ENCODE results near the gene ANXA2.
A peak's percentile ranks its signal among the peaks of the same experiment; 100 is the strongest.

ANXA2 gene

DNA sequence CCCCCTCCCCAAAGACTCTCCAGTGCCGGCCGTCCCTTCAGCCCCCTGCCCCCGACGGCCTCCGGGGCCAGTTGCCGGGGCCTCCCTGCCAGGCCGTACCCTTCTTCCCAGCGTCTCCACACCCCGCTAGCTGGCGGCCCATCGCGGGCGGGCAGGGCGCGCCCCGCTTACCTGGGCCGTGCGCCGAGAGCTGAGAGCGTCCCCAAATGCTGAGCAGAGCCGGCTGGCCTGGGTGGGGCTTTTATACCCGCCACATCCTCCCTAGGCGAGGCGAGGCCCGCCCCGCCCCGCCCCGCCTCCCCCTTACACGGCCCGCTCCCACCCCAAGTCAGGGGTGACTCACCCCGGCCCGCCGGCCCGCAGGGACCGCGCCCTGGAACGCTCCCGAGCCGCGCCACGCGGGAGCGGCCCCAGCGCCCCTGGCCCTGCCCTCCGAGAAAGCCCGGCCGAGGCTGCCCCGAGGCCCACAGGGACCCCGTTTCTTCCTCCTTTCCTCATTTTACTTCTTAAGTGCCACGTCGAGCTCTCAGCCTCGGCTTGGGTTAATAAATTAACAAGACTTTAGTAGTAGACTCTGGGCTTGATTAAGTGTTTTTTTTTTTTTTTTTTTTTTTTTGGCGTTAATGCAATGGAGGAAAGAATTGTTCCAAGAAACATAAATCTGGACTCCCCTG is at the start of gene ANXA2:
TSS of gene ANXA2 (minus strand) at position 215 of the 674 bp plus-strand sequence. CDS start 11,911 bp downstream, outside the sequence.
- peak; percentile 83 to 89 for DNase-seq
- TF ChIP-seq GATA1 (IDR thresholded peaks at IDR 0.05; ENCODE audit: low read depth, low read length) (no peak), POLR2A (IDR thresholded peaks at IDR 0.05; ENCODE audit: low read length) (peak; percentile 4)

DNA sequence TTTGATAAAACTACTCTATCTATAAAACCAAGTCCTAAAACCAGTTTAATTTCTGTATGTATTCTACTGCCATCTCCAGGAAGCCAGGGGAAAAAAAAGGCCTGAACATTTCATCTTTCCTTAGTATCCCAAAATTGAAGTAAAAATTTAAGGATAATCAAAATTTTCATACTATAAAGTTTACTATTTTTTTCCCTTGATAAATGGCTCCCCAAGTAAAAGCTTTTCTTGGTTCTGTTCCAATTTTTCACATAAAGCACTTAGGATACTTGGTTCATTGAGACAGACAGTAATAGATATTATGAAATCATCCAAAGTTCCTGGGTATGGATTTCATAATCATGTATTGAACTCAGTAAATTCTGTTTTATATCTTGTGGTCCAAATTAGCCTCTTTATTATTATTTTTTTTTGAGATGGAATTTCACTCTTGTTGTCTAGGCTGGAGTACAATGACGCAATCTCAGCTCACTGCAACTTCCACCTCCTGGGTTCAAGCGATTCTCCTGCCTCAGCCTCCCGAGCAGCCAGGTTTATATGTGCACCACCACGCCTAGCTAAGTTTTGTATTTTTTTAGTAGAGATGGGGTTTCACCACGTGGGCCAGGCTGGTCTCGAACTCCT is 46.6 kb upstream of the ANXA2 start:
- no peak for TF ChIP-seq GATA1 (IDR thresholded peaks at IDR 0.05; ENCODE audit: low read depth, low read length)
- no peak for DNase-seq

DNA sequence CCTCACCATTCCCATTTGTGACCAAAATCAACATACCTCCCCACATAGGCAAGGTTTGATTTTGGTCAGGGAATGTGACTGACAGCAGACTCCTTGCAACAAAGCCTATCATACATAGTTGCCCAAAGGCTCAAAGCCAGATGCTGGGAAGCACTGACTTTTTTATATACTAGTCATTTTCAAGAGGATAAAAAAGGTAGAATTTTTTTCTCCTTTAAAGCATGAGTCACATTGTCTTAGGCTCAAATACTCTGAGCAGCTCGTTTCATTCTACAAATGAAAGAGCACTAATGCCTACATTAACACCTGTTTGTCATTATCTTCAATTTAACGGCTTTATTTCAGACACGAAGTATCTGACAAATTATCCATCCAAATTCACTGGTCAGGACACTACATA is 45.0 kb upstream of the ANXA2 start:
- no peak for DNase-seq
- TF ChIP-seq POLR2A (IDR thresholded peaks at IDR 0.05; ENCODE audit: low read length) (no peak), GATA1 (IDR thresholded peaks at IDR 0.05; ENCODE audit: low read depth, low read length) (no peak)

DNA sequence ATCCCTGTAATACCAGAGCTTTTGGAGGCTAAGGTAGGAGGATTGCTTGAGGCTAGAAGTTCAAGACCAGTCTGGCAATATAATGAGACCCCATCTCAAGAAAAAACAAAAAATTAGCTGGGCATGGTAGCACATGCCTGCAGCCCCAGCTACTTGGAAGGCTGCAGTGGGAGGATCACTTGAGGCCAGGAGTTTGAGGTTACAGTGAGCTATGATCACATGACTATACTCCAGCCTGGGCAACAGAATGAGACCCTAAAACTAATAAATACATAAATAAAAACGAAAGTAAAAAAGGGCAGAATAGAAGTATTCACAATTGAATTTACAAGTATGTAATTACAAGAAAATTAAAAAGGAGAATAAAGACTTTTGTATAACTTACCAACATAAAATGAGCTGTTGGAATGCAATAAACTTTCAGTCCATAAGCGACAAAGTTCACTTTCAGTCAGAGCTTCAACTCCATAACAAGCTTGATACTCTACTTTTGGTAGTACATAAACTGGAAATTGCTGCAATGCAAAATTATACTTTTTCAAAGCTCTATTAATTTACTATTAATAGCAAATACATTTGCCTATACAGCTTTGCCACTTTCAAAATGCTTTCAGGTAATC is 44.4 kb upstream of the ANXA2 start:
- TF ChIP-seq POLR2A (IDR thresholded peaks at IDR 0.05; ENCODE audit: low read length) (no peak), GATA1 (IDR thresholded peaks at IDR 0.05; ENCODE audit: low read depth, low read length) (no peak)
- DNase-seq, result no peak

DNA sequence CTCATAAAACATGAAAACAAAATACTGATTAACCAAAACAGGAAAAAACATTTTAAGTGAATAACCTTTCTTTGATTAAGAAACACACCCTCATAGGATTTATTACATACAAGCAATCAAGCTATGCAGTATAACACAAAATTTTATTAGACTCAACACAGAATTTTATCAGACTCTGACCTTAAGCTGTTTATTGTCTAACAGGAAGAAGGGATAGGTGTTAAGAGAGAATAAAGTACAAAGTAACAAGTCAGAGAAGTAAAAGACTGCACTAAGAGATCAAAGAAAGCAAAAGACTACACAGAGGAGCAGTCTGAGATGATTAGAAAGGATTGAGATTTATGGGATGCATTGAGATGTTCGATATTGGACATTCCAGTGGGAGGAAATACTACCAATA is 43.5 kb upstream of the ANXA2 start:
- no peak for TF ChIP-seq GATA1 (IDR thresholded peaks at IDR 0.05; ENCODE audit: low read depth, low read length)
- no peak for TF ChIP-seq POLR2A (IDR thresholded peaks at IDR 0.05; ENCODE audit: low read length)
- DNase-seq, result no peak

DNA sequence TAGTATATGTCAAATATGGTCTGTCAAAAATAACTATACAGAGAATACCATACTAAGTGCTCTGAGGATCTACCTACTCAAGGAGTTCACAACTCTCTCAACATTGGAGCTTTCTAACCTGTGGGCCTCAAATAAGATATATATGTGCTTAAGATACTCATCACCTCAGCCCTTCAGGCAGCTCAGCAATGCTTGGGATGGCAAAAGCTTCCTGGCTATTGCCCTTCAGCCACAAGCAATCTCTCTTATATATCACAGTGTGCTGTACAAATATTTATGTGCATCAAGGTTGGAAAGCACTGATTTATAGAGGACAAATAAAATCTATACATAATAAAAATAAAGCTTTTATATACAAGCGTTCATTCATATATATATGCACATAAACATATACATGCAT is 40.9 kb upstream of the ANXA2 start:
- no peak for DNase-seq
- TF ChIP-seq POLR2A (IDR thresholded peaks at IDR 0.05; ENCODE audit: low read length) (no peak), GATA1 (IDR thresholded peaks at IDR 0.05; ENCODE audit: low read depth, low read length) (no peak)

DNA sequence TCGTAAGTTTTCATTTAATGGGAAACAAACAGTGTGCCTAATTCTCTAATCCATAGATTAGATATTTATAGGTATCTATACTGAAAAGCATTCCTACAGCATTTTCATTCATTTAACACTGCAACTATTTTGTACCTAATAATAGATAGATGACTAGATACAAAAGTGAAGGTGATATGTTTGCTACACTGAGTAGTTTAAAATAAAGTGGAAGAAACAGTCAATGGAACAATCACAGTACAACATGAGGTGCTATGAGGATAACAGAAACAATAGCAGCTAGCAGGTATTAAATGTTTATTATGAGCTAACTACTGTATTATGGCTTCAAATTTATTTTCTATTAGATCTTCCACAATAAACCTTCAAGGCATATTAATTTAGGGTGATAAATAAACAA is 31.1 kb upstream of the ANXA2 start:
- TF ChIP-seq GATA1 (IDR thresholded peaks at IDR 0.05; ENCODE audit: low read depth, low read length) (no peak), POLR2A (IDR thresholded peaks at IDR 0.05; ENCODE audit: low read length) (no peak)
- DNase-seq, result no peak

DNA sequence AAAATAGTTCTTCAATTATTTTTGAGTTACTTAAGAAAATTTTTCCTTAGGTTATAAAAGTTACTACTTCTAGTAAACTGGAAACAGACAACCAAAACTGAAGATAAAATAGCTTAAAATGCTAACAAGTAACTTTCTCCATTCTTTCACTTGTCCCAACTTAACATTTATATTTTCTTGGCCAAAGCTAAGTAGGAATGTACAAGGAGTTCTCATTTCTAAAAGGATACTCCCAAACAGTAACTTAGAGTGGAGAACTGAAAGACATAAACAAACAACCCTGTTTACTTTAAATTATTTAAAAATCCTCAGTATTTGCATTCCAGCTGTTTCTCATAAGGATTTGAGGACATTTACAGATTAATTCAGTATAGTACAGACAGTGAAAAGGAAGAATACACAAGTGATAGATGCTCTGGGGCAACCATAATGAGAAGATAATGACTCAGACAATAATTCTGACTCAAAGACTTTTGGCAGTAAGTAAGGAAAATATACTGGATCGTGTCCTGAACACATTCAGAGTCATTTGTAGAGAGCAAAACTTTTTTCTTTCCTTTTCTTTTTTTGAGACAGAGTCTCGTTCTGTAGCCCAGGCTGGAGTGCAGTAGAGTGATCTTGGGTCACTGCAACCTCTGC is 29.2 kb upstream of the ANXA2 start:
- no peak for DNase-seq
- TF ChIP-seq GATA1 (IDR thresholded peaks at IDR 0.05; ENCODE audit: low read depth, low read length) (no peak), POLR2A (IDR thresholded peaks at IDR 0.05; ENCODE audit: low read length) (no peak)

DNA sequence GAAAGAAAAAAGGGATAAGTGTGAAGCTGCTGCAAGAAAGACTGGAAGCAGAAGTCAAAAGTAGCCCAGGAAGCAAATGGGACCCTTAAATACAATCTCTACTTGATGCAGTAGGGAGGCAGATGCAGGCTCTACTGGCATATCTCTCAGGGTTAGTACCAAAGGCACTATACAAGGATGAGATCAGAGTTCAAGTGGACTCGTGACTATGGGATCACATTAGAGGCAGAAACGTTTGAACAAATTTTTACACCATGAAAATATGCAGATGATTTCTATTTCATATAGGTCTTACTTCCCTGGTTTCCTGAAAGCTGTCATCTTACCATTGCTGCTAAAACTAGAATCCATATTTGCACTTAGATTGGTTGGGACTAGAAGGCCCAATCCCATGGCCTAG is 27.7 kb upstream of the ANXA2 start:
- DNase-seq, result no peak
- TF ChIP-seq GATA1 (IDR thresholded peaks at IDR 0.05; ENCODE audit: low read depth, low read length) (no peak), POLR2A (IDR thresholded peaks at IDR 0.05; ENCODE audit: low read length) (no peak)

DNA sequence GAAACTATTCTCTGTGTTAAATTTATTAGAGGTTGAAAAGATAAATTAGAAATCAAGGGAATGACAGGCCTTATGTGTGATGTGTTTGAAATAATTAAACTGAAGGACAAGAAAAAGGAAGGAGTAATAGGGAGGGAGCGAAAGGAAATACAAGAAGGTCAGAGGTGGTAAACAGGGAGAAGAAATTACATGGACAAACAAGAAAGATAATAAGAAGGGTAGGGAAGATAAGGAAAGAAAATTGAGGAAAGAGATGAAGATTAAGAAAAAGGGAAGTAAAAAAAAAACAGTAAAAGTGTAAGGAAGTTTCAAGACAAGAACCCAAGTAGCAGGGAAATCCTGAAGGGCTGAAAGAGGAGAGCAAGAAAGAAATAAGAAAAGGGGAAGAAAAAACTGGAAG is 26.2 kb upstream of the ANXA2 start:
- no peak for TF ChIP-seq POLR2A (IDR thresholded peaks at IDR 0.05; ENCODE audit: low read length)
- TF ChIP-seq GATA1 (IDR thresholded peaks at IDR 0.05; ENCODE audit: low read depth, low read length), result no peak

DNA sequence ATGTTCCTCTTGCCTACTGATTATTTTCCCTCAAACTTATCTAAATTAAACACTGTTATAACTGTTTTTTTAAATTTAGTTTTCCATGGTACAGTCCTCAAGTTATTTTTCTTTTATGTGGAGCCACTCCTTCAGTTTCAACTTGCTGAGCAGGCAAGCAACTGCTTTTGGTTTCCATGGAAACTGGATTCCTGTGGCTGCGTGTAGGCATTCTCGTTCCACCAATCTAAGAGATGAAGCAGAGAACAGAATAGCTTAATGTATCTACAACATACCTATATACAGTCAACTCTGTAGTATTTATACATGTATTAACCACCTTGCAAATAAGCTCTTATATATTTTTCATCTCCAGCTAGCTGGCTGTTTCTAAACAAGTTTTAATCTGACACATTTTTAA is 25.8 kb upstream of the ANXA2 start:
- TF ChIP-seq GATA1 (IDR thresholded peaks at IDR 0.05; ENCODE audit: low read depth, low read length) (no peak), POLR2A (IDR thresholded peaks at IDR 0.05; ENCODE audit: low read length) (no peak)
- peak; percentile 3 to 9 for DNase-seq

More for the DNA sequence above, 26.2 kb upstream of the ANXA2 start:
- DNase-seq, result no peak

DNA sequence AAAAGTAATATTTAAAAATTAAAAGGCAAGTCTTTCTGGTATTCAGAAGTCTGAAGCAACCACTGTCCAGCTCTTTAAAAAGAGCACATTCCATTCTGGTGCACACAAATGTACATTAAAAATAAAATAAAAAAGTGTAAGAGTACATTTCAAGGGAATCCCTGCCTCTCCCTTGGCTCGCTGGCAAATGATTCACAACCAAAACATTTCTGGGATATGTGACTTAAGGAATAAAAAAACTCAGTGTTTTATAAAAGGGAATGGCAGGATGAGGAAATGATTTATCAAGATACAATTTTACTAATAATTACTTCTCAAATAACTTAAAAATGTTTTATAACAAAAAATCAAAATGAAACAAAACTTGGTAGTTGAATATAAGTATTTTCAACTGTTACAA is 23.8 kb upstream of the ANXA2 start:
- TF ChIP-seq GATA1 (IDR thresholded peaks at IDR 0.05; ENCODE audit: low read depth, low read length), result no peak
- DNase-seq, result no peak

DNA sequence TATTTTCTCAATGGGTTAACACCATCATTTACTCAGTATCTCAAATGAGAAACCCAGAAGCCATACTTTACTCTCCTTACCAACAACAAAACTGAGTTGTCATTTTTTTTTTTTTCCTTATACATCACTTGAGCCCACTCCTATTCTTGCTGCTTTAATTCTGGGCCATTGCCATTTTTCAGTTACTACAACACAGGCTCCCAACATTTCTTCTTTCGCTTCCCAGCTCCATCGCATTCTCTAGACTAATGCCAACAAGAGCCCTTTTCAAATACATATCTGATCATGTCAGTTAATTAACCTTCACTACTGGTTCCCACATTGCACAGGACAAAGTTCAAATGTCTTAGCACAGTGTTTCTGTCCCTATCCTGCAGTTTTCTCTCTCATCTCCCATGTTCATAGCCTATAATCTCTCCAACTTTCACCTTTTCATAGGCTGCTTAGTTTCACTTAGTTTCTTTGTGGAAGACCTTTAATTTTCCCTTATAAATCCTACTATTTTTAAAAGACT is 22.5 kb upstream of the ANXA2 start:
- no peak for DNase-seq
- no peak for TF ChIP-seq GATA1 (IDR thresholded peaks at IDR 0.05; ENCODE audit: low read depth, low read length)
- no peak for TF ChIP-seq POLR2A (IDR thresholded peaks at IDR 0.05; ENCODE audit: low read length)

DNA sequence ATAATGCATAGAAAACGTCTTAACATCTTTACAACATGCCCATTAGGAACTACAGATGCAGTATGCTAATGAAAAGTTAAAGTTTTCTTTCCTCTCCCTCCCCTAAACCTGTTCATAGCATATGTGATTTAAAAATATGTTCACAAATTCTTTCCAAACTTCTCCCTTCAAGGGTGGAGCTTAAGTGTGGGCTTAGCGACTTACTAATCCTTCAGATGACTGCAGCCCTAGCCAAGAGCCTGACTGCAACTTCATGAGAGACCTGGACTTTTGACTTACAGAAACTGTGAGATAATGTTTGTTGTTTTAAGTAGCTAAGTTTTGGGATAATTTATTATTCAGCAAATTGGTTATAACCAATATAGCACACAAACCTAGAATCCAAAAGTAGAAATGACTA is 22.0 kb upstream of the ANXA2 start:
- no peak for DNase-seq
- no peak for TF ChIP-seq GATA1 (IDR thresholded peaks at IDR 0.05; ENCODE audit: low read depth, low read length)
